ENCODE measurements around the gene RNF17. TPM values are rescaled to one million over a fixed set of nuclear protein-coding genes. Genes with fewer than 3 reads are reported as not detected.

Gene RNF17
- polyA plus RNA-seq, 1 of the 3 experiments (the other 2 are of a cell fraction): not detected

DNA sequence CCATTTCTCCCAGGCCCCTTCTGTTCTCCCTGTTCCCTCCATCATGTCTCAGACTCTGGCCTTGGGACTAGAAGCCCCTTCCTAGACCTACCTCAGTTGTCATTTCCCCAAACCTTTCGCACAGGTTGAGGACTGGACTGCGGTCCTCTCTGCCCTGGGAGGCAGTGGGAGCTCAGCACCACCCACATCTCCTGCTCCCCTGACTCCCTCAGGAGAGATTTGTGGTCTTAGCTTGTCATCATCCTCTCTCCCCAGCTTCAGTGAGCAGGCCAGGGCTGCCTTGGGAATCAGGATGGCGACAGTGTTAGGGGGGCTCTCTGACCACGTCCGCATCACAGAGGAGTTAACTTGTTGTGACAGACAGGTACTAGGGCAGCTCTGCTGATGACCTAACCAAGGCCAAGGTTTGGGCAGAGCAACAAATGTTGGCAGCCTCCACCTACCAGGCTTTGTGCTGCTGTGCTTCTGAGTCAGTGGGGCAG is 25.6 kb upstream of the RNF17 start:
- Histone ChIP-seq H3K9ac (no peak overlapping the region), H4K20me1 (ENCODE audit: insufficient read depth) (no peaks in the 10 kb centered on the region), H3K9me3 (no peaks in the 10 kb centered on the region), H3K27me3 (ENCODE audit: insufficient read depth) (no peaks in the 10 kb centered on the region), H3K79me2 (ENCODE audit: insufficient read depth) (no peaks in the 10 kb centered on the region), H3K27ac (ENCODE audit: low read depth in 2 of 2, low read length in 1 of 2) (no peak overlapping the region), H2AFZ (ENCODE audit: low read depth) (no peak overlapping the region), H3K4me1 (ENCODE audit: control insufficient read depth in 1 of 2, insufficient read depth in 2 of 2, low read depth in 1 of 2, low read length in 1 of 2) (no peaks in the 10 kb centered on the region), H3K36me3 (replicated peaks in 1 of 2; ENCODE audit: control insufficient read depth in 1 of 2, insufficient read depth in 2 of 2, low read length in 1 of 2) (no peaks in the 10 kb centered on the region), H3K9me2 (no peaks in the 10 kb centered on the region), H3K4me2 (no peak overlapping the region), H3K4me3 (ENCODE audit: low read depth in 2 of 2, low read length in 1 of 2) (no peak overlapping the region), H3F3A (replicated peaks; ENCODE audit: insufficient read depth) (no peaks in the 10 kb centered on the region)
- WGBS (ENCODE audit: low lambda C conversion rate): 92% methylated on average over 2 of the region's 5 CpGs
- POLR2A ChIA-PET: no interaction called here
- TF ChIP-seq EZH2phosphoT487 (IDR thresholded peaks at IDR 0.05; ENCODE audit: borderline replicate concordance, low read depth) (no peak), GABPA (IDR thresholded peaks at IDR 0.05; ENCODE audit: low read depth) (no peak), CHD2 (IDR thresholded peaks at IDR 0.05; ENCODE audit: low read length, partially characterized antibody) (no peak), GATA2 (CRISPR knock-in tag; IDR thresholded peaks at IDR 0.05) (no peak), TAF1 (IDR thresholded peaks at IDR 0.05; ENCODE audit: borderline replicate concordance, low read depth, low read length) (no peak), MXI1 (IDR thresholded peaks at IDR 0.05; ENCODE audit: low read depth, low read length) (no peak), SIN3A (IDR thresholded peaks at IDR 0.05; ENCODE audit: borderline replicate concordance, low read depth, low read length) (no peak), RAD21 (IDR thresholded peaks at IDR 0.05; ENCODE audit: low read length) (no peak), FOXM1 (IDR thresholded peaks at IDR 0.05; ENCODE audit: low read depth) (no peak), POLR2AphosphoS5 (IDR thresholded peaks at IDR 0.05; ENCODE audit: low read depth, low read length) (no peak), EP300 (IDR thresholded peaks at IDR 0.05; ENCODE audit: borderline replicate concordance in 1 of 2, low read depth in 1 of 2, low read length in 1 of 2) (no peak)
- TF ChIP-seq, protein P1, sequence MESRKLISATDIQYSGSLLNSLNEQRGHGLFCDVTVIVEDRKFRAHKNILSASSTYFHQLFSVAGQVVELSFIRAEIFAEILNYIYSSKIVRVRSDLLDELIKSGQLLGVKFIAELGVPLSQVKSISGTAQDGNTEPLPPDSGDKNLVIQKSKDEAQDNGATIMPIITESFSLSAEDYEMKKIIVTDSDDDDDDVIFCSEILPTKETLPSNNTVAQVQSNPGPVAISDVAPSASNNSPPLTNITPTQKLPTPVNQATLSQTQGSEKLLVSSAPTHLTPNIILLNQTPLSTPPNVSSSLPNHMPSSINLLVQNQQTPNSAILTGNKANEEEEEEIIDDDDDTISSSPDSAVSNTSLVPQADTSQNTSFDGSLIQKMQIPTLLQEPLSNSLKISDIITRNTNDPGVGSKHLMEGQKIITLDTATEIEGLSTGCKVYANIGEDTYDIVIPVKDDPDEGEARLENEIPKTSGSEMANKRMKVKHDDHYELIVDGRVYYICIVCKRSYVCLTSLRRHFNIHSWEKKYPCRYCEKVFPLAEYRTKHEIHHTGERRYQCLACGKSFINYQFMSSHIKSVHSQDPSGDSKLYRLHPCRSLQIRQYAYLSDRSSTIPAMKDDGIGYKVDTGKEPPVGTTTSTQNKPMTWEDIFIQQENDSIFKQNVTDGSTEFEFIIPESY (IDR thresholded peaks at IDR 0.05; ENCODE audit: borderline replicate concordance, low read depth): no peak
- TF ChIP-seq, protein P2, sequence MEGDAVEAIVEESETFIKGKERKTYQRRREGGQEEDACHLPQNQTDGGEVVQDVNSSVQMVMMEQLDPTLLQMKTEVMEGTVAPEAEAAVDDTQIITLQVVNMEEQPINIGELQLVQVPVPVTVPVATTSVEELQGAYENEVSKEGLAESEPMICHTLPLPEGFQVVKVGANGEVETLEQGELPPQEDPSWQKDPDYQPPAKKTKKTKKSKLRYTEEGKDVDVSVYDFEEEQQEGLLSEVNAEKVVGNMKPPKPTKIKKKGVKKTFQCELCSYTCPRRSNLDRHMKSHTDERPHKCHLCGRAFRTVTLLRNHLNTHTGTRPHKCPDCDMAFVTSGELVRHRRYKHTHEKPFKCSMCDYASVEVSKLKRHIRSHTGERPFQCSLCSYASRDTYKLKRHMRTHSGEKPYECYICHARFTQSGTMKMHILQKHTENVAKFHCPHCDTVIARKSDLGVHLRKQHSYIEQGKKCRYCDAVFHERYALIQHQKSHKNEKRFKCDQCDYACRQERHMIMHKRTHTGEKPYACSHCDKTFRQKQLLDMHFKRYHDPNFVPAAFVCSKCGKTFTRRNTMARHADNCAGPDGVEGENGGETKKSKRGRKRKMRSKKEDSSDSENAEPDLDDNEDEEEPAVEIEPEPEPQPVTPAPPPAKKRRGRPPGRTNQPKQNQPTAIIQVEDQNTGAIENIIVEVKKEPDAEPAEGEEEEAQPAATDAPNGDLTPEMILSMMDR (IDR thresholded peaks at IDR 0.05): no peak
- TF ChIP-seq, protein P3, sequence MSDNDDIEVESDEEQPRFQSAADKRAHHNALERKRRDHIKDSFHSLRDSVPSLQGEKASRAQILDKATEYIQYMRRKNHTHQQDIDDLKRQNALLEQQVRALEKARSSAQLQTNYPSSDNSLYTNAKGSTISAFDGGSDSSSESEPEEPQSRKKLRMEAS (IDR thresholded peaks at IDR 0.05; ENCODE audit: low read depth): no peak
- TF ChIP-seq, protein P4, sequence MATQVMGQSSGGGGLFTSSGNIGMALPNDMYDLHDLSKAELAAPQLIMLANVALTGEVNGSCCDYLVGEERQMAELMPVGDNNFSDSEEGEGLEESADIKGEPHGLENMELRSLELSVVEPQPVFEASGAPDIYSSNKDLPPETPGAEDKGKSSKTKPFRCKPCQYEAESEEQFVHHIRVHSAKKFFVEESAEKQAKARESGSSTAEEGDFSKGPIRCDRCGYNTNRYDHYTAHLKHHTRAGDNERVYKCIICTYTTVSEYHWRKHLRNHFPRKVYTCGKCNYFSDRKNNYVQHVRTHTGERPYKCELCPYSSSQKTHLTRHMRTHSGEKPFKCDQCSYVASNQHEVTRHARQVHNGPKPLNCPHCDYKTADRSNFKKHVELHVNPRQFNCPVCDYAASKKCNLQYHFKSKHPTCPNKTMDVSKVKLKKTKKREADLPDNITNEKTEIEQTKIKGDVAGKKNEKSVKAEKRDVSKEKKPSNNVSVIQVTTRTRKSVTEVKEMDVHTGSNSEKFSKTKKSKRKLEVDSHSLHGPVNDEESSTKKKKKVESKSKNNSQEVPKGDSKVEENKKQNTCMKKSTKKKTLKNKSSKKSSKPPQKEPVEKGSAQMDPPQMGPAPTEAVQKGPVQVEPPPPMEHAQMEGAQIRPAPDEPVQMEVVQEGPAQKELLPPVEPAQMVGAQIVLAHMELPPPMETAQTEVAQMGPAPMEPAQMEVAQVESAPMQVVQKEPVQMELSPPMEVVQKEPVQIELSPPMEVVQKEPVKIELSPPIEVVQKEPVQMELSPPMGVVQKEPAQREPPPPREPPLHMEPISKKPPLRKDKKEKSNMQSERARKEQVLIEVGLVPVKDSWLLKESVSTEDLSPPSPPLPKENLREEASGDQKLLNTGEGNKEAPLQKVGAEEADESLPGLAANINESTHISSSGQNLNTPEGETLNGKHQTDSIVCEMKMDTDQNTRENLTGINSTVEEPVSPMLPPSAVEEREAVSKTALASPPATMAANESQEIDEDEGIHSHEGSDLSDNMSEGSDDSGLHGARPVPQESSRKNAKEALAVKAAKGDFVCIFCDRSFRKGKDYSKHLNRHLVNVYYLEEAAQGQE (IDR thresholded peaks at IDR 0.05; ENCODE audit: low read depth, low read length): no peak
- TF ChIP-seq, protein P5, sequence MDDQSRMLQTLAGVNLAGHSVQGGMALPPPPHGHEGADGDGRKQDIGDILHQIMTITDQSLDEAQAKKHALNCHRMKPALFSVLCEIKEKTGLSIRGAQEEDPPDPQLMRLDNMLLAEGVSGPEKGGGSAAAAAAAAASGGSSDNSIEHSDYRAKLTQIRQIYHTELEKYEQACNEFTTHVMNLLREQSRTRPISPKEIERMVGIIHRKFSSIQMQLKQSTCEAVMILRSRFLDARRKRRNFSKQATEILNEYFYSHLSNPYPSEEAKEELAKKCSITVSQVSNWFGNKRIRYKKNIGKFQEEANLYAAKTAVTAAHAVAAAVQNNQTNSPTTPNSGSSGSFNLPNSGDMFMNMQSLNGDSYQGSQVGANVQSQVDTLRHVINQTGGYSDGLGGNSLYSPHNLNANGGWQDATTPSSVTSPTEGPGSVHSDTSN (IDR thresholded peaks at IDR 0.05): no peak
- TF ChIP-seq, protein P6, sequence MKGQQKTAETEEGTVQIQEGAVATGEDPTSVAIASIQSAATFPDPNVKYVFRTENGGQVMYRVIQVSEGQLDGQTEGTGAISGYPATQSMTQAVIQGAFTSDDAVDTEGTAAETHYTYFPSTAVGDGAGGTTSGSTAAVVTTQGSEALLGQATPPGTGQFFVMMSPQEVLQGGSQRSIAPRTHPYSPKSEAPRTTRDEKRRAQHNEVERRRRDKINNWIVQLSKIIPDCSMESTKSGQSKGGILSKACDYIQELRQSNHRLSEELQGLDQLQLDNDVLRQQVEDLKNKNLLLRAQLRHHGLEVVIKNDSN (IDR thresholded peaks at IDR 0.05; ENCODE audit: borderline replicate concordance, low read depth): no peak
- CTCF ChIA-PET: no interaction called here
- no peak for DNase-seq

Data from SK-N-SH (cell line).